GM18502 (cell line): Measurements from ENCODE around the gene SSTR5.
"Not testable (repeated sequence)": the region's sequence is repeated elsewhere in the genome, so short reads cannot be mapped to it uniquely, and the experiment has no call there.

Source experiments
- ATAC-seq: cut with Tn5 transposase; IDR thresholded peaks from one replicate; pipeline ENCODE4 v1.9.1; 2021; ENCODE audit warnings: mild to moderate bottlenecking; ENCODE audit not compliant: unreplicated experiment, poor library complexity

The SSTR5 gene

GRCh38 chr16:1089439-1089821 lies 16.9 kb downstream of the SSTR5 start:
- ATAC-seq = no peak

DNA sequence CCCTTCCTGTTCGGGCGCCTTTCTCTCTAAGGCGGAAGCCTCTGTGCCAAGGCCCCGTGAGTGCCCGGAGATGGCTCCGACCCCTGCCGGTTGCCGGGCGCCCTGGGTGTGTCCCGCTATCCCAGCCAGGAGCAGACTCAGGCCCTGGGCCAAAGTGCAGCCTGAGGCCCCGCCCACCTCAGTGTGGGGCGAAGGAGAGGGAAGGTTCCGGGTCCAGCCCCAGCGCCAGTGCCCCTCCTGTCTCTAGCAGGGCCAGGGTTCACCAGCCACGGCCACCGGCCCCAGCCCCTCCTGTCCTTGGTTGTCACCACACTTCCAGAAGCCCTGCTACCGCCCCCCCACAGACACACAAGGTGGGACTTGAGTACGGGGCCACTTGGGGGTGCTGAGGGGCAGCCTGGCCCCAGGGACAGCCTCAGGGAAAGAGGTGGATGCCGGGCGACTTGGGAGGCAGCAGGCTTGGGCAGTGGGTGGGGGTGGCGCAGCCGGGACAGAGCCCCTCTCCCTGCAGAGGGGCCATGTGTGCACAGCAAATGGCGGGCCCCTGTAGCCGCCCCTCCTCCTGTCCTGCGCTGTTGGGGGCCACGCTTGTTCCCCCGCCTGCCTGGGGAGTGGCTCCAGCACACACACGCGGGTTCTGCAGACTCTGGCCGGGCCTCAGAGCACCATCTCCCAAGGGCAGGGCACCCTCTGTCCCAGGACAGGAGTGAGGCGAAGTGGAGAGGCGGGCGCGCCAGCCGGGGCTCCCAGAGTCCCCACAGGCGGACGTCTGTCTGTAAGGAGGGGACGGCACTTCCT lies 17.5 kb downstream of the SSTR5 start:
- no peak for ATAC-seq

GRCh38 chr16:1090620-1091587 lies 18.4 kb downstream of the SSTR5 start:
- no peak for ATAC-seq

GRCh38 chr16:1091992-1092552 lies 19.5 kb downstream of the SSTR5 start:
- no peak for ATAC-seq

- not testable (repeated sequence) for ATAC-seq
These were observed 20.2 kb downstream of the SSTR5 start for GRCh38 chr16:1092685-1093283.

- ATAC-seq = no peak
These were observed 21.0 kb downstream of the SSTR5 start for GRCh38 chr16:1093284-1094123.

DNA sequence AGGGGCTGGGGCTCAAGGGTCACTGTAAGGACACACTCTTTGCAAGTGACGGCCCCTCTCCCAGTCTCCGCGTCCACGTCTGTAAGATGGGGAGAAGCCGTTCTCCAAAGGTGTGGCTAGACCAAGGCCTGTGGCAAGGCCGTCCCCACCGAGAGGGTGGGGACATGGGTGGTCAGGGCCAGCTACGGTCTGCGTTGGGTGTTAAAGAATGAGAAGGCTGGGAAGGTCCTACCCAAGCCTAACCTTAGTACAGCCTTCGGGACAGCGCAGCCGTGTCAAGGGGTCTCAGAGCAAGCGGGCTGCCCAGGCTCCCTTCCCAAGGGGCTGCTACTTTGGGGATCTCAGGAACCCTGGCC lies 21.6 kb downstream of the SSTR5 start:
- ATAC-seq = no peak

- no peak for ATAC-seq
These were observed 22.3 kb downstream of the SSTR5 start for GRCh38 chr16:1094601-1095449.

- ATAC-seq = no peak
These were observed 23.1 kb downstream of the SSTR5 start for GRCh38 chr16:1095450-1096168.

DNA sequence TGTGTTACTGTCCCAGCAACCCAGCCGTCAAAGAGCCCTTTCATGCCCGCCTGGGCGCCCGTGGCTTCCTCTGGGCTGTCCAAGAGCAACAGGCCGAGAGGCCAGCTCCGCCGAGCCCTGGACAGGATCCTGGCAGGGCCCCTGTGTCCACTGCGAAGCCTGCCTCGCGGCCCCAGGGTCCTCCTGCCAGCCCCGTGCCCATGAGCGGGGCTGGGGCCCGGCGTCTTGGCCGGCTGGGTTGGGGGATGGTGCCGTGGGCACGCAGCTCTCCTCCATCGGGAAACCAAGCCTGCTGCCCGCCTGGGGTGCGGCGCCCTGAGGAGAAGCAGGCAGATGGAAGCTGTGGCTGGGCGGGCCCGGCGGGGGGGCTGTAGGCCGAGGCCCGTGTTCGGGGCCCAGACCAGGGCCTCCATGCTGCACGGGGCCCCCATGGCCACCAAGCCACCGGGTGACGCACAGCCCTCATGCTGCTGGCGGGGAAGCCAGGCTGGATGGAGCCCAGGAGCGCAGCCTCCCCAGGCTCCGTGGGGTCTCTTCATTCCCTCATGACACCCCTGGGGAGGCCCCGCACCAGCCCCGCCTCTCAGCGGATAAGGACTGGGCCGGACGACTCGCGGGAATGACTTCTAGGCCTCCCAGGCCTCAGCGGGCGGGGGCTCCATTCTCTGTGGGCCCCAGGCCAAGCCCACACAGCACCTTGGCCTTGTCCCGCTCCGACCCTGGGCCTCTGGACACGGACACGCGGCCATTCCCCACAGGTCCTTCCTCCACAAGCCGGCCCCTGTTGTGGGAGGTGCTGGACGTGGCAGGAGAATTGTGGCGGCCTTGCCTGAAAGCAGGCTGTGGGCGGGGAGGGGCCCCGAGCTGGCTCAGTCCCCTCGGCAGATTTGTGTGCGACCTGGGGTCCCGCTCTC lies 23.9 kb downstream of the SSTR5 start, which contains the start of gene C1QTNF8:
Gene C1QTNF8 (minus strand): TSS at position 76 of the 914 bp plus-strand sequence. CDS start 1,322 bp downstream, outside the sequence.
- no peak for ATAC-seq

GRCh38 chr16:1097156-1097555 lies 24.6 kb downstream of the SSTR5 start:
- ATAC-seq = no peak

DNA sequence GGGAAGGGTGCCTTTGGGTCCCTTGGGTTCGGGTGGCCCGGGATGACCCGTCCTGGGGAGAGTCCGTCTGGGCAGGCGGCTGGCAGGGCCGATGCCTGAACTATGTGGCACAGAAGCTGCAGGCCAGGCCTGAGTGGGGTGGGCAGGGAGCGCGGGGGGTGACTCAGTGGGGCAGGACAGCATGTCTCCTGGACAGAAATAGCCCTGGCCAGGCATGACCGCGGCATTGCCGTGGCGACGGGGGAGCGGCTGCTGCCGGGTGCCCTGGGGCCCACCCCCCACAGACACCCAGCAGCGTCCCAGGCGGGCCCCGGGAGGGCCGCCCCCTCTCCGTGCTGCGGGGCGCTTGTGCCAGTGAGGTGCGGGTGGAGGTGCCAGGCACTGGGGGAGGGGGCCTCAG lies 25.3 kb downstream of the SSTR5 start:
- ATAC-seq = no peak

DNA sequence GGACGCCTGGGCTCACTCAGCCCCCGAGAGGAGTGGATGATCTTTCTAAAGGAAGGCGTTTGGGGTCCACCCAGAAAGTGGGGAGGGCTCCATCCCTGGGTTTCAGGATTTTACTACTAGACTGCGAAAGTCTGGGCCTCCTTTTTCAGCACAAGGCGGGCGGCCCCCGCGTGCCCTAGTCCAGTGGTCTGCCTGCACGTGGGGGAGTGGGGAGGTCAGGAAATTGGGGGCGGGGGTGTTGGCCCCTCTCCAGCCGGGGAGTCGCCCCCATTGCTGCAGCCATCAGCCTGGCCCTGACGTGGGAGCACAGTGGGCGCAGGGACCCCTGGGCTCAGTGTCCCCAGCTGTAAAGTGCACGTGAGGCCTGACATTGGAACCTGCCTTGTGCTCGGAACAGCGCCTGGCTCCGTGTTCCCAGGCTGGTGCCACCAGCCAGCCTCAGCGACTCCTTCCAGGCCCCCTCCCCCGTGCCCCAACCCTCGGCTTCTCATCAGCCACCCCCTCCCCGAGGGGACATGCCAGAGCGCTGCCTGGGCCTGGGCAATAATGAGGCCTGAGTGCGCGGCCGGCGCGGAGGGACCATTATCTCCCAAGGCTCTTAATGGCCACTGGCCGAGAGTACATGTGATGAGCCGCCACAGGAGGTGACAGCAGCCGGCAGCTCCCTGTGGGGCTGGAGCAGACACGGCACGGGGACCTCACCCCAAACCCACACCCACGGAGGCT lies 25.9 kb downstream of the SSTR5 start:
- ATAC-seq = no peak

DNA sequence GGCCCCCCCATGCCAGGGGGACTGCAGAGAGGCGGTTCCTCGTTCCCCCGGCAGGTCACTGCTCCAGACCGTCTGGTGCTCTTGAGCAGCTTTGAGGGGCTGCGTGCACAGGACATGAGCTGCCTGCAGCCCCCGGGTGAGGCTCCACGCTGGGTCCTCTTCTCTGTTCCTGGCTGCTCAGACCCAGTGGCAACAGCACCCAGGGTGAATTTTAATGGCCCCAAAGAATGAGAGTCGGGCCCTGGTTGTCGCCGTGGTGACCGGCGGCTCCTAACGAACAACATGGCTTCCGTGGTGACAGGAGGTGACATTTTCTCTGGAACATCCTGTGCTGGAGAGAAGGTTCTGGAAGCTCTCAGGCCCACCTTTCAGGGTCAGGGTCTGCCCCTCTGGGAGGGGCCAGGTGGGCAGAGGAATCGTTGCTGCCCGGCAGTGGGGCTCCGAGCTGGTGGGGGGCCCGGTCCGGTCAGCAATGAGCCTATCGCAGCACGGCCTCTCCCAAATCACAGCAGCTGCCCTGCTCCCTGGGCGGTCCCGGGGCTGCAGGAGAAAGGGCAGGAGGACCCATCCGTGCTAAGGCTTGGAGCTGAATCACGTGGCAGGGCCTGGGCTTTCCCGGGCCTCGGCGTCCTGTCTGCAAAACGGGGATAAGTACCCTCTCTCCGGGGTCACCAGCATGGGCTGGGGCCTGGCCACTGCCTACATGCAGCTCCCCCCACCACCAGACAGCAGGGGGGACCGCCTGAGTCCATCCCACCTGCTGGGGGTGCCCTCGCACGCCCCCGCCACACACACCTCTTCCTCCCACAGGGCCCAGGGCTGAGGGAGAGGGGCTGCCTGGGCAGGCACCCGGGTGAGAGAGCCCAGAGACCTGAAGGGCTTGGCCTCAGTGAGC lies 26.9 kb downstream of the SSTR5 start:
- no peak for ATAC-seq

- no peak for ATAC-seq
These were observed 27.7 kb downstream of the SSTR5 start for GRCh38 chr16:1100084-1100800.
